B cell (primary cell): ENCODE data around the gene NUP93.

ENCODE experiments used
- EZH2 ChIP-seq: IDR thresholded peaks from 2 replicates; pipeline ENCODE4 v1.6.1; 2012; ENCODE audit warnings: borderline replicate concordance, low read depth, mild to moderate bottlenecking, moderate library complexity, low read length; ENCODE audit not compliant: insufficient read depth, poor library complexity, severe bottlenecking
- TF ChIP-seq, protein P1 (sequence below): fragments of 200-600 bp; IDR thresholded peaks from one replicate; pipeline ENCODE4 v1.8.0; 2022; ENCODE audit warnings: antibody characterized with exemption, mild to moderate bottlenecking

DNA sequence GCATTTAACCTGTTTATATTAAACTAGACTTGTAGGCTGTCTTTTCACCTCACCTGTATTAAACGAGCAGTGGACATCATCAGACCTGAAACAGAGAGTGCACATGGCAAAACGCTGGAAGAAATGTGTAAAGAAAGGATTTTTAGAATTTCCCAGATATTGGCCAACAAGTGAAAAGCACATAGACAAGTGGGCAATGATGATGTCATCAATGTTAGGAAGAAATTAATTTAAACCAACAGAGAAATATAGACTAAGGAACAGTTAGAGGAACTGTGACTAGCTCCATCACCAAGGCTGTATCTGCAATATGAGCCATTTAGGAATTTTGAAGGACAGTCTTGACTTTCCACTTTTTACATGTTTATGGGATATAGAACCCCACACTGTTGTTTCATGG lies 67.9 kb downstream of the NUP93 start:
- TF ChIP-seq, protein P1, sequence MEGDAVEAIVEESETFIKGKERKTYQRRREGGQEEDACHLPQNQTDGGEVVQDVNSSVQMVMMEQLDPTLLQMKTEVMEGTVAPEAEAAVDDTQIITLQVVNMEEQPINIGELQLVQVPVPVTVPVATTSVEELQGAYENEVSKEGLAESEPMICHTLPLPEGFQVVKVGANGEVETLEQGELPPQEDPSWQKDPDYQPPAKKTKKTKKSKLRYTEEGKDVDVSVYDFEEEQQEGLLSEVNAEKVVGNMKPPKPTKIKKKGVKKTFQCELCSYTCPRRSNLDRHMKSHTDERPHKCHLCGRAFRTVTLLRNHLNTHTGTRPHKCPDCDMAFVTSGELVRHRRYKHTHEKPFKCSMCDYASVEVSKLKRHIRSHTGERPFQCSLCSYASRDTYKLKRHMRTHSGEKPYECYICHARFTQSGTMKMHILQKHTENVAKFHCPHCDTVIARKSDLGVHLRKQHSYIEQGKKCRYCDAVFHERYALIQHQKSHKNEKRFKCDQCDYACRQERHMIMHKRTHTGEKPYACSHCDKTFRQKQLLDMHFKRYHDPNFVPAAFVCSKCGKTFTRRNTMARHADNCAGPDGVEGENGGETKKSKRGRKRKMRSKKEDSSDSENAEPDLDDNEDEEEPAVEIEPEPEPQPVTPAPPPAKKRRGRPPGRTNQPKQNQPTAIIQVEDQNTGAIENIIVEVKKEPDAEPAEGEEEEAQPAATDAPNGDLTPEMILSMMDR: no peak
- TF ChIP-seq EZH2: no peak
